Measurements from ENCODE around the gene SEMA5A.

DNA sequence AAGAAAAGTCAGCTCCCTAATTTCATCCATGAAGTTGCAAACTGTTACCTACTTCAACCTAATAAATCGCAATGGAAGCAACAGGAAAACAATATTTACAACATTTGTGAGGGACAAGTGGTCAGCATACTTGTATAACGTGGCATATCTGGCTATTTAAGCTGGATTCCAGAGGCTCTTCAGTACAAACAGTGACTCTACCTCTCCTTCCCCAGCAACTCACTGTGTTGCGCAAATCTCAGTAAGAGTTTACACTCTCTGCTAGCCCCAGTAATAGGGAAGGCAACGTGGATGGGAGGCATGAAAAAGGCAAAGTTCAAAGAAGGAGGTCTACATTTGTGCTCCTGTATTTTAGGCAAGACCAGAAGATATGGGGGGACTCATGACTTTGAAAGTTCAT lies 18.9 kb upstream of the SEMA5A start:
- TF ChIP-seq, protein P1, sequence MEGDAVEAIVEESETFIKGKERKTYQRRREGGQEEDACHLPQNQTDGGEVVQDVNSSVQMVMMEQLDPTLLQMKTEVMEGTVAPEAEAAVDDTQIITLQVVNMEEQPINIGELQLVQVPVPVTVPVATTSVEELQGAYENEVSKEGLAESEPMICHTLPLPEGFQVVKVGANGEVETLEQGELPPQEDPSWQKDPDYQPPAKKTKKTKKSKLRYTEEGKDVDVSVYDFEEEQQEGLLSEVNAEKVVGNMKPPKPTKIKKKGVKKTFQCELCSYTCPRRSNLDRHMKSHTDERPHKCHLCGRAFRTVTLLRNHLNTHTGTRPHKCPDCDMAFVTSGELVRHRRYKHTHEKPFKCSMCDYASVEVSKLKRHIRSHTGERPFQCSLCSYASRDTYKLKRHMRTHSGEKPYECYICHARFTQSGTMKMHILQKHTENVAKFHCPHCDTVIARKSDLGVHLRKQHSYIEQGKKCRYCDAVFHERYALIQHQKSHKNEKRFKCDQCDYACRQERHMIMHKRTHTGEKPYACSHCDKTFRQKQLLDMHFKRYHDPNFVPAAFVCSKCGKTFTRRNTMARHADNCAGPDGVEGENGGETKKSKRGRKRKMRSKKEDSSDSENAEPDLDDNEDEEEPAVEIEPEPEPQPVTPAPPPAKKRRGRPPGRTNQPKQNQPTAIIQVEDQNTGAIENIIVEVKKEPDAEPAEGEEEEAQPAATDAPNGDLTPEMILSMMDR (IDR thresholded peaks at IDR 0.05), result no peak
- no peak for TF ChIP-seq POLR2A (IDR thresholded peaks at IDR 0.05)
